B cell (primary cell): ENCODE results near the gene COL4A6. TPM values are rescaled to one million over a fixed set of nuclear protein-coding genes. Genes with fewer than 3 reads are reported as not detected.

ENCODE experiments used
- ATAC-seq: fragments of 200-7000 bp; cut with Tn5 transposase; one replicate; pipeline ENCODE4 v1.10.0; 2021; ENCODE audit warnings: low read depth, mild to moderate bottlenecking, moderate number of reproducible peaks, moderate library complexity
- CTCF ChIA-PET: fragments of 350-600 bp; sonication (Branson Sonifier 250); formaldehyde crosslinking; loops from one replicate; lab custom pipeline; 2021; ENCODE audit warnings: antibody characterized with exemption, inconsistent platforms; lab: Charles Lee
- POLR2A ChIA-PET: fragments of 350-600 bp; sonication (Branson Sonifier 250); formaldehyde crosslinking; loops from one replicate; lab custom pipeline; 2021; ENCODE audit warnings: antibody characterized with exemption; lab: Charles Lee
- DNase-seq: peaks from one replicate; pipeline ENCODE4 v3.0.0; 2013
- H2AFZ ChIP-seq: 2 replicates; pipeline ENCODE4 v1.6.1; 2012; ENCODE audit warnings: mild to moderate bottlenecking, low read depth, low read length; ENCODE audit not compliant: insufficient read depth, poor library complexity, severe bottlenecking
- H3K27ac ChIP-seq, 2 donors: 1 replicate in 1 of 2; 2 replicates in 1 of 2; pipeline ENCODE4 v1.5.1; 2012 to 2013; ENCODE audit warnings: low read length in 2 of 2, mild to moderate bottlenecking in 2 of 2, moderate library complexity in 1 of 2
- H3K27me3 ChIP-seq, 4 experiments: fragments of 200-600 bp in 1 of 4; sonication (generic) in 1 of 4; replicated peaks in 1 of 4; 1 replicate in 2 of 4; 2 replicates in 2 of 4; pipeline versions ENCODE4 v1.6.1 to v1.7.0; 2013 to 2016; ENCODE audit warnings: low read length in 3 of 4, mild to moderate bottlenecking in 2 of 4, mixed read lengths in 1 of 4, moderate library complexity in 1 of 4; ENCODE audit not compliant: insufficient read depth in 4 of 4, control insufficient read depth in 3 of 4; ENCODE audit errors: control extremely low read depth in 1 of 4
- H3K36me3 ChIP-seq, 2 experiments: replicated peaks in 1 of 2; 1 replicate in 1 of 2; 2 replicates in 1 of 2; pipeline versions ENCODE4 v1.6.1 to v1.7.1; 2013; ENCODE audit warnings: low read length in 1 of 2; ENCODE audit not compliant: insufficient read depth in 2 of 2, control insufficient read depth in 1 of 2; ENCODE audit errors: control extremely low read depth in 1 of 2, extremely low read depth in 1 of 2
- H3K4me1 ChIP-seq, 2 donors: fragments of 200-600 bp in 1 of 2; sonication (generic) in 1 of 2; 1 replicate in 1 of 2; 2 replicates in 1 of 2; pipeline versions ENCODE4 v1.5.1 to v1.6.1; 2013 to 2017; ENCODE audit warnings: low read length in 2 of 2; ENCODE audit not compliant: control insufficient read depth in 2 of 2, insufficient read depth in 2 of 2
- H3K4me2 ChIP-seq: replicated peaks from 2 replicates; pipeline ENCODE3; 2012; ENCODE audit warnings: mild to moderate bottlenecking, low read depth, low read length; ENCODE audit not compliant: poor library complexity, severe bottlenecking
- H3K4me3 ChIP-seq, 5 experiments: fragments of 200-600 bp in 1 of 5; sonication (generic) in 1 of 5; 1 replicate in 3 of 5; 2 replicates in 2 of 5; pipeline versions ENCODE4 v1.5.1 to v1.7.0; 2011 to 2016; ENCODE audit warnings: low read length in 4 of 5, mild to moderate bottlenecking in 4 of 5, low read depth in 2 of 5, control low read depth in 1 of 5, moderate library complexity in 1 of 5; ENCODE audit not compliant: insufficient read depth in 1 of 5; ENCODE audit errors: control extremely low read depth in 1 of 5, extremely low read depth in 1 of 5
- H3K79me2 ChIP-seq: fragments of 200-600 bp; sonication (generic); one replicate; pipeline ENCODE4 v1.6.0; 2016; ENCODE audit warnings: low read length; ENCODE audit not compliant: control insufficient read depth, insufficient read depth
- H3K9ac ChIP-seq: fragments of 200-600 bp; sonication (generic); 2 replicates; pipeline ENCODE4 v1.6.1; 2017; ENCODE audit warnings: mild to moderate bottlenecking, low read length, moderate library complexity
- H3K9me3 ChIP-seq, 3 donors: one replicate each; pipeline versions ENCODE4 v1.6.1 to v1.7.1; 2013; ENCODE audit warnings: low read length in 2 of 3; ENCODE audit not compliant: control insufficient read depth in 2 of 3, insufficient read depth in 1 of 3; ENCODE audit errors: control extremely low read depth in 1 of 3
- H4K20me1 ChIP-seq: 2 replicates; pipeline ENCODE4 v1.6.0; 2012; ENCODE audit warnings: mild to moderate bottlenecking, low read length; ENCODE audit not compliant: insufficient read depth, control insufficient read depth, poor library complexity, severe bottlenecking
- H3K27ac Mint-ChIP-seq: one replicate; pipeline ENCODE4 v1.8.0; 2021; ENCODE audit warnings: mixed read lengths
- H3K27me3 Mint-ChIP-seq: one replicate; pipeline ENCODE4 v1.8.0; 2021; ENCODE audit warnings: mixed read lengths
- H3K4me1 Mint-ChIP-seq: one replicate; pipeline ENCODE4 v1.8.0; 2021; ENCODE audit warnings: mixed read lengths
- H3K4me3 Mint-ChIP-seq: one replicate; pipeline ENCODE4 v1.8.0; 2021; ENCODE audit warnings: mixed read lengths
- H3K9me3 Mint-ChIP-seq: one replicate; pipeline ENCODE4 v1.8.0; 2022; ENCODE audit warnings: mixed read lengths; ENCODE audit not compliant: insufficient read depth
- EZH2 ChIP-seq: IDR thresholded peaks from 2 replicates; pipeline ENCODE4 v1.6.1; 2012; ENCODE audit warnings: borderline replicate concordance, low read depth, mild to moderate bottlenecking, moderate library complexity, low read length; ENCODE audit not compliant: insufficient read depth, poor library complexity, severe bottlenecking
- WGBS: methylation state at CpG from one replicate; pipeline ENCODE4 v1.1.5; 2013; ENCODE audit warnings: missing lambda C conversion rate; ENCODE audit not compliant: insufficient coverage; 5-methylcytosine and 5-hydroxymethylcytosine counted together
- intact Hi-C: fragments of 100-400 bp; cut with micrococcal nuclease; formaldehyde crosslinking; loops from one replicate; pipeline ENCODE4 v1.10.0; 2022
- polyA plus RNA-seq: library from polyadenylated mRNA; depleted of rRNA; stranded (reverse); fragments of >200 nt; gene quantifications from 2 replicates; pipeline ENCODE4 v1.2.3, GENCODE V29; 2012
- total RNA-seq, 2 donors: library from RNA; stranded (reverse); fragments of 120-200 nt in 1 of 2; gene quantifications; 1 replicate in 1 of 2; 2 replicates in 1 of 2; pipeline versions ENCODE4 v1.2.3 to v1.2.4, GENCODE V29; 2013 to 2022
- TF ChIP-seq, protein P1 (sequence below): fragments of 200-600 bp; IDR thresholded peaks from one replicate; pipeline ENCODE4 v1.8.0; 2022; ENCODE audit warnings: antibody characterized with exemption, mild to moderate bottlenecking

The COL4A6 gene
- total and polyA plus RNA-seq, 2 donors (not counting 1 experiment from before 2014, with no cell fraction given), result not detected

DNA sequence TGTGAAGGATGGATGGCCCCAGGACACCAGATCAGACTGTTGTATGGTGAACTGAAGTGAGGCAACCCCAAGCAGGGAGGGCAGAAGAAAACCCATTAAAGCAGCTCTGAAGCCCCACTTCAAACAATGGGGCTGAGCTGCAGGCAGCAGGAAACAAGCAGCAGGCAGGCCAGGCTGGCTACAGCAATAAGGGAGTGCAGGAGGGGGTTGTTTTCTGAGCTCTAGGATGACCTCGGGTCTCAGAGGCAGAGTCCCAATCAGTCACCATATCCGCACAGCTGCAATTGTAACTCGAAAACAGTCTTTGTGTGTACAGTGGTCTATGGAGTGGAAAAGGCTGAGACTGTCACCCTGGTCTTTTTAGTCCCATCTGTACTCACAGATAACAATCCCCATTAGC, 90.4 kb downstream of the COL4A6 start:
- H3K9me3 Mint-ChIP-seq, result no peaks in the 10 kb centered on the region
- H3K4me1 ChIP-seq, result no peaks in the 10 kb centered on the region
- no peak overlapping the region for H3K27ac ChIP-seq
- no CpG with 5 or more reads among the region's 3 CpGs for WGBS
- H3K9ac ChIP-seq, result no peak overlapping the region
- H3K4me3 Mint-ChIP-seq, result no peak overlapping the region
- H4K20me1 ChIP-seq, result no peaks in the 10 kb centered on the region
- intact Hi-C loops, result no loop called here
- CTCF ChIA-PET, result no interaction called here
- TF ChIP-seq, protein P1, sequence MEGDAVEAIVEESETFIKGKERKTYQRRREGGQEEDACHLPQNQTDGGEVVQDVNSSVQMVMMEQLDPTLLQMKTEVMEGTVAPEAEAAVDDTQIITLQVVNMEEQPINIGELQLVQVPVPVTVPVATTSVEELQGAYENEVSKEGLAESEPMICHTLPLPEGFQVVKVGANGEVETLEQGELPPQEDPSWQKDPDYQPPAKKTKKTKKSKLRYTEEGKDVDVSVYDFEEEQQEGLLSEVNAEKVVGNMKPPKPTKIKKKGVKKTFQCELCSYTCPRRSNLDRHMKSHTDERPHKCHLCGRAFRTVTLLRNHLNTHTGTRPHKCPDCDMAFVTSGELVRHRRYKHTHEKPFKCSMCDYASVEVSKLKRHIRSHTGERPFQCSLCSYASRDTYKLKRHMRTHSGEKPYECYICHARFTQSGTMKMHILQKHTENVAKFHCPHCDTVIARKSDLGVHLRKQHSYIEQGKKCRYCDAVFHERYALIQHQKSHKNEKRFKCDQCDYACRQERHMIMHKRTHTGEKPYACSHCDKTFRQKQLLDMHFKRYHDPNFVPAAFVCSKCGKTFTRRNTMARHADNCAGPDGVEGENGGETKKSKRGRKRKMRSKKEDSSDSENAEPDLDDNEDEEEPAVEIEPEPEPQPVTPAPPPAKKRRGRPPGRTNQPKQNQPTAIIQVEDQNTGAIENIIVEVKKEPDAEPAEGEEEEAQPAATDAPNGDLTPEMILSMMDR, result no peak
- TF ChIP-seq EZH2, result no peak
- H3K4me1 Mint-ChIP-seq, result no peaks in the 10 kb centered on the region
- H3K79me2 ChIP-seq, result no peaks in the 10 kb centered on the region
- H3K9me3 ChIP-seq, result no peaks in the 10 kb centered on the region
- H3K36me3 ChIP-seq, result no peaks in the 10 kb centered on the region
- ATAC-seq (no peak), DNase-seq (no peak)
- no peaks in the 10 kb centered on the region for H3K27me3 ChIP-seq
- H2AFZ ChIP-seq, result no peak overlapping the region
- H3K4me2 ChIP-seq, result no peak overlapping the region
- no peak overlapping the region for H3K4me3 ChIP-seq
- no peaks in the 10 kb centered on the region for H3K27me3 Mint-ChIP-seq
- H3K27ac Mint-ChIP-seq, result no peak overlapping the region
- POLR2A ChIA-PET, result no interaction called here

DNA sequence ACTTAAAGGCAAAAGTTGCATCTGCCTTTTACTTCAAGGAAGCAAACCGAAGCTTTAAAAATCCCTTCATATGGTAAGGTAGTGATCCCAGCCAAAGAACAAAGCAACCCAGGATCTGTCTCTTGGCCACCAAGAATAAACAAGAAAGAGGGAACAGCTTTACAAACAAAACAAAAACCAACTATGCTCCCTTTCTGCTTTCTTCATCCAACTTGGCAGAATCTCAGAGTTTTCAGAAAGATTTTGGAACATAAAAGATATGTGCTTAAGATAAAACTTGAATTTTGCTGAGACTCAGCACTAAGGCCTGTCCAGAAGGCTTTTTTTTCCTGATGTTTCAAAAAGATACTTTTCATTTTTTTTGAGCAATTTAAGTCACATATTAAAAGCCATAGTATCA, 94.0 kb downstream of the COL4A6 start:
- Mint-ChIP-seq H3K4me1 (no peaks in the 10 kb centered on the region), H3K27ac (no peak overlapping the region), H3K27me3 (no peaks in the 10 kb centered on the region), H3K9me3 (no peaks in the 10 kb centered on the region), H3K4me3 (no peak overlapping the region)
- ATAC-seq, result no peak
- H3K4me1 ChIP-seq, result no peaks in the 10 kb centered on the region
- WGBS, result no CpG with 5 or more reads among the region's 1 CpG
- CTCF ChIA-PET, result no interaction called here
- H3K4me3 ChIP-seq, result no peak overlapping the region
- intact Hi-C loops, result no loop called here
- H2AFZ ChIP-seq, result no peak overlapping the region
- POLR2A ChIA-PET, result no interaction called here
- no peak overlapping the region for H3K4me2 ChIP-seq
- no peaks in the 10 kb centered on the region for H3K36me3 ChIP-seq
- no peaks in the 10 kb centered on the region for H3K9me3 ChIP-seq
- no peaks in the 10 kb centered on the region for H3K79me2 ChIP-seq
- no peak overlapping the region for H3K27ac ChIP-seq
- H3K9ac ChIP-seq, result no peak overlapping the region
- DNase-seq, result no peak
- TF ChIP-seq, protein P1, result no peak
- TF ChIP-seq EZH2, result no peak
- no peaks in the 10 kb centered on the region for H3K27me3 ChIP-seq
- no peaks in the 10 kb centered on the region for H4K20me1 ChIP-seq
